ENCODE results near the gene TXNL1.
"Not testable (repeated sequence)": the region's sequence is repeated elsewhere in the genome, so short reads cannot be mapped to it uniquely, and the experiment has no call there.

Gene TXNL1

DNA sequence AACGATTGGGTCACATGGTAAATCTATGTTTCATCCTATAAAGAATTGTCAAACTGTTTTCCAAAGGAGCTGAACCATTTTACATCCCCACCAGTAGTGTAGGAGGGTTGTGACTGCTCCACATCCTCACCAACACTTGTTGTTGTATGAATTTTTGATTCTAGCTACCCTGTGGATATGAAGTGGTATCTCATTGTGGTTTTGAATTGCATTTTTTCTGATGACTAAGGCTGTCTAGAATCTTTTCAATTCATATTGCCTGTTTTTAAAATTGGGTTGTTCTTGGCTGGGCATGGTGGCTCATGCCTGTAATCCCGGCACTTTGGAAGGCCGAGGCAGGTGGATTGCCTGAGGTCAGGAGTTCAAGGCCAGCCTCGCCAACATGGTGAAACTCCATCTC lies 44.5 kb downstream of the TXNL1 start:
- TF ChIP-seq, protein P1, sequence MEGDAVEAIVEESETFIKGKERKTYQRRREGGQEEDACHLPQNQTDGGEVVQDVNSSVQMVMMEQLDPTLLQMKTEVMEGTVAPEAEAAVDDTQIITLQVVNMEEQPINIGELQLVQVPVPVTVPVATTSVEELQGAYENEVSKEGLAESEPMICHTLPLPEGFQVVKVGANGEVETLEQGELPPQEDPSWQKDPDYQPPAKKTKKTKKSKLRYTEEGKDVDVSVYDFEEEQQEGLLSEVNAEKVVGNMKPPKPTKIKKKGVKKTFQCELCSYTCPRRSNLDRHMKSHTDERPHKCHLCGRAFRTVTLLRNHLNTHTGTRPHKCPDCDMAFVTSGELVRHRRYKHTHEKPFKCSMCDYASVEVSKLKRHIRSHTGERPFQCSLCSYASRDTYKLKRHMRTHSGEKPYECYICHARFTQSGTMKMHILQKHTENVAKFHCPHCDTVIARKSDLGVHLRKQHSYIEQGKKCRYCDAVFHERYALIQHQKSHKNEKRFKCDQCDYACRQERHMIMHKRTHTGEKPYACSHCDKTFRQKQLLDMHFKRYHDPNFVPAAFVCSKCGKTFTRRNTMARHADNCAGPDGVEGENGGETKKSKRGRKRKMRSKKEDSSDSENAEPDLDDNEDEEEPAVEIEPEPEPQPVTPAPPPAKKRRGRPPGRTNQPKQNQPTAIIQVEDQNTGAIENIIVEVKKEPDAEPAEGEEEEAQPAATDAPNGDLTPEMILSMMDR (IDR thresholded peaks at IDR 0.05; ENCODE audit: insufficient read depth, missing control alignments) = no peak
- FAIRE-seq (no peak), DNase-seq (ENCODE audit: insufficient read length, low spot score) (no peak)

DNA sequence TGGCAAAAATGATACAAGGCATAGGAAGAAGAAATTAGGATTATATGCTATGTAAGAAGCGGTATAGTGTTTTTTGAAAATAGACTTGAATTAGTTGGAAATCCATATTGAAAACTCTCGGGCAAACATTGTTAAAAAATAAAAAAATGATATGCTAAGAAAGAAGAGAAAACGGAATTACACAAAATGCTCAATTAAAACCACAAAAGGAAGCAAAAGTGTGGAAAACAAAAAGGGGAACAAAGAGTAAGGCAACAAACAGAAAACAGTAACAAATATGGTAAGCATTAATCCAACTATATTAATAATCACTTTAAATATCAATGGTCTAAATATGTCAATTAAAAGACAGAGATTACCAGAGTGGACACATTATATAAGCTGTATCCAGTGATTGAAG lies 58.4 kb downstream of the TXNL1 start:
- DNase-seq (ENCODE audit: insufficient read length, low spot score) (no peak), FAIRE-seq (peak; percentile 99)
- TF ChIP-seq, protein P1 (IDR thresholded peaks at IDR 0.05; ENCODE audit: insufficient read depth, missing control alignments) = no peak

DNA sequence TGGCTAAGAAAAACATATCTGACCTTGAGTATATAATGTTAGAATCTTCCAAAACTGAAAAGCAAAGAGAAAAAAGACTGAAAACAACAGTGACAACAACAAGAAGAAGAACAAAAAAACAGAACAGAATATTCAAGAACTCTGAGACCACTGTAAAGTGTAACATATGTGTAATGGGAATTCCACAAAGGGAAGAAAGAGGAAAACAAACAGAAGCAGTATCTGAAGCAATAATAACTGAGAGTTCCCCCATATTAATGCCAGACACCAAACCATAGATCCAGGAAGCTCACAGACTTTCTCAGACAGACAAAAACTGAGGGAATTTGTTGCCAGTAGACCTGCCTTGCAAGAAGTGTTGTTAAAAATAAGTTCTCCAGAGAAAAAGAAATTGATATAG lies 58.9 kb downstream of the TXNL1 start:
- TF ChIP-seq, protein P1 (IDR thresholded peaks at IDR 0.05; ENCODE audit: insufficient read depth, missing control alignments) = no peak

DNA sequence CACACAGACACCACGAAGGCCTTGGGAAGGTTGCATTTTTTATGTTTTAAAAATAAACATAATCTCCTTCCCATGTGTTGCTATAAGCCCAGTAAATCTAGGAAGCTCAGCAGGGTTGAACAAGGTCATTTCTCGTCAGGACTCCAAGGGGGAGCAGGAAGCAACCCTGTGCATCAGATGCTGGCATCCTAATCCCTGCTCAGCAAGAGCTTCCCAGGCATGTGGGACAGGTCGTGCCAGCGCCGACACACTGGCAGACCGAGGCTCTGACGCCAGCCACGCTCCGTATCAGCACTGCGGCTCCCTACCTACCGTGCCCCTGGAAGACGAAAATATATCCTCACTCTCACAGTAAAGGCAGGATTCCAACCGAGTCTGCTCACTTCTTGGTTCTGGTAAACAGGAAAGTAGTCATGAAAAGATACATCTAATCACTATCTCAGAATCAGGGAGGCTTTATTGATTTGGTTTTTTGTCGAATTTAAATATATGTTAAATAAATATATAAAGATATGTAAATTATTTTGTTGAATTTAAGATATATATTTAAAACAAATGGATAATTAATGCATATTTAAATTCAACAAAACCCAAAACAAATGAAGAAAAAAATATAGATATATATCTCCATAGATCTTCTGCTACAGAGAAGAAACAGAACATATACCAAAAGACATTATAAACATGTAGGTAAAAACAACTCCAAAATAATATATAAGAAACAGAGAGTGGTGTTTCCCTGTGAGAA lies 61.4 kb downstream of the TXNL1 start:
- DNase-seq (ENCODE audit: insufficient read length, low spot score) (peak; percentile 80), FAIRE-seq (no peak)
- TF ChIP-seq, protein P1 (IDR thresholded peaks at IDR 0.05; ENCODE audit: insufficient read depth, missing control alignments) = no peak

More for the DNA sequence above, 58.9 kb downstream of the TXNL1 start:
- no peak for FAIRE-seq
- DNase-seq (ENCODE audit: insufficient read length, low spot score) = no peak

DNA sequence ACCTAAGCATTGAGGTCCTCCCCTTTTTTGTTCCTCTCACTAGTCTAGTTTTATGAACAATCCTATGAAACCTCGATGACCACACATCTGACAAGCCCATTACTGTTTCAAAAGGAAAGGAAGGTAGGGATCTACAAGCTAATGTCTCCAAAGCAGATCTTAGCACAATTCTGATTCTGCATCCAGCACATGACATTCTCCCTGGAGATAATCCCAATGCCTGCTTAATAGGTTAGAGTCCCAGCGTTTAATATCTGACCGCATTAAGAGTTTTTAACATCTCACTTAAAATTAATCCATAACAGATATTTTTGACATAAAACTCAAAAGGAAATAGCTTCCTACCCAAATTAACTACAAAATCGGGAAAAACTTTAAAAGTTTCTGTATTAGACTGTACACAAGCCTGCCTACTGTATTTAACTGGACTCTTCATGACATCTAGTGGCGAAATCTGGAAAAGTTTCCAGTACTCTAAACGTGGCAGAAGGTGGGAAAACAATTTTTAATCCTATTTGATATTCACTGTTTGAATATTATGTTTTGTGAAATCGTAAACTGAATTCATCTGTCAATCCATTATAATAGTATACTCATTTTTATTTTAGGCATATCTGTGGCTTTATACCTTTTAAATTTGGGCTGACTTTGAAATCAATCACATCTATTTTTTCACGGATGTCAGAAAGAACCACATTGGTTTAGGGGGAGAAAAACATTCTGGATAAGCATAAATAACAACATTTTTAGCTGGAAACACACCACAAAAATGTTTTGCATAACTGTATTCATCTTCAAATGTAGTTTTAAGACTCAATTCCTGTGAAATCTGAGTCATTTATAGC lies 62.4 kb downstream of the TXNL1 start:
- TF ChIP-seq, protein P1 (IDR thresholded peaks at IDR 0.05; ENCODE audit: insufficient read depth, missing control alignments) = peak; percentile 68
- peak; percentile 100 for FAIRE-seq
- peak; percentile 89 for DNase-seq (ENCODE audit: insufficient read length, low spot score)

DNA sequence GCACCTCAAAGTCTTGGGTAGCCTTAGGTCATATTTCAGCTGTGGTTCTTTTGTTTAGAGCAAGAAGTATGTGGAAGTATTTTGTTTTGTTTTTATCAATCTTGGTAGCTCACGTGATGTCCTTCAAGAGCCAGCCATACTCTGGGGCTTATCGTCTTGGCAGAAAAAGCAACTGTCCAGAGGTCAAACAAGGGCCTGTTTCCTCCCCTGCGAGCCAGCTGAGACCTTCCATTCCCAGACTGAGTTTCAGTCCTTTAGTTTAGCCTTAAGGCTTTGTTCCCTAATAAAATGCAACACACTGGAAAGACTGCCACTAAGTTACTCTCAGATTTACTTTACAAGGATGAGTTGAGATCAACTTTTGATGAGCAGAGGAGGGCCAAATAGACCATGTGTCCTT lies 63.5 kb downstream of the TXNL1 start:
- DNase-seq (ENCODE audit: insufficient read length, low spot score) (no peak), FAIRE-seq (no peak)
- TF ChIP-seq, protein P1 (IDR thresholded peaks at IDR 0.05; ENCODE audit: insufficient read depth, missing control alignments) = no peak

DNA sequence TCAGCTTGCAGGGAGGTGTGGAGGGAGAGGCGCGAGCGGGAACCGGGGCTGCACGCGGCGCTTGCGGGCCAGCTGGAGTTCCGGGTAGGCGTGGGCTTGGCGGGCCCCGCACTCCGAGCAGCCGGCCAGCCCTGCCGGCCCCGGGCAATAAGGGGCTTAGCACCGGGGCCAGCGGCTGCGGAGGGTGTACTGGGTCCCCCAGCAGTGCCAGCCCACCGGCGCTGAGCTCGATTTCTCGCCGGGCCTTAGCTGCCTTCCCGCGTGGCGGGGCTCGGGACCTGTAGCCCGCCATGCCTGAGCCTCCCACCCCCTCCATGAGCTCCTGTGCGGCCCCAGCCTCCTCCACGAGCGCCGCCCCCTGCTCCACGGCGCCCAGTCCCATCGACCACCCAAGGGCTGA lies 66.1 kb downstream of the TXNL1 start:
- DNase-seq (ENCODE audit: insufficient read length, low spot score); FAIRE-seq: not testable (repeated sequence)
